GM12892 (cell line): ENCODE measurements around the gene KIAA1755.

Source experiments
- DNase-seq: peaks from one replicate; pipeline ENCODE4 v3.0.0; 2011; ENCODE audit not compliant: insufficient read length
- FAIRE-seq: peaks from 2 replicates; lab custom pipeline; 2011; peaks lifted over from hg19 to GRCh38; lab: Jason Lieb, UNC
- POLR2A ChIP-seq: IDR thresholded peaks from 2 replicates; pipeline ENCODE4 v1.6.1; 2011; ENCODE audit warnings: low read depth, low read length, control low read depth
- POLR2AphosphoS5 ChIP-seq: IDR thresholded peaks from 2 replicates; pipeline ENCODE4 v1.6.1; 2011; ENCODE audit warnings: low read depth, low read length, control low read depth
- TAF1 ChIP-seq: IDR thresholded peaks from 2 replicates; pipeline ENCODE4 v1.6.1; 2011; ENCODE audit warnings: low read depth, mild to moderate bottlenecking, control low read depth, low read length, borderline replicate concordance

Gene KIAA1755

GRCh38 chr20:38229376-38230252, 30.9 kb downstream of the KIAA1755 start:
- DNase-seq: no peak
- no peak for FAIRE-seq
- TF ChIP-seq POLR2A (no peak), TAF1 (no peak), POLR2AphosphoS5 (no peak)

- TF ChIP-seq POLR2AphosphoS5 (no peak), POLR2A (no peak), TAF1 (no peak)
- no peak for DNase-seq
- FAIRE-seq: no peak
These were observed 32.1 kb downstream of the KIAA1755 start for GRCh38 chr20:38228436-38228835.

- TF ChIP-seq POLR2A (no peak), TAF1 (no peak), POLR2AphosphoS5 (no peak)
- no peak for FAIRE-seq
- DNase-seq: no peak
These were observed 32.8 kb downstream of the KIAA1755 start for GRCh38 chr20:38227420-38228360.

GRCh38 chr20:38226553-38226952, 34.0 kb downstream of the KIAA1755 start:
- FAIRE-seq: no peak
- TF ChIP-seq POLR2A: no peak
- no peak for TF ChIP-seq TAF1
- TF ChIP-seq POLR2AphosphoS5: no peak
- DNase-seq: no peak

- DNase-seq: no peak
- FAIRE-seq: no peak
- TF ChIP-seq TAF1 (no peak), POLR2AphosphoS5 (no peak), POLR2A (no peak)
These were observed 34.7 kb downstream of the KIAA1755 start for GRCh38 chr20:38225900-38226263.

- no peak for DNase-seq
- TF ChIP-seq POLR2AphosphoS5 (no peak), TAF1 (no peak), POLR2A (no peak)
- no peak for FAIRE-seq
These were observed 35.2 kb downstream of the KIAA1755 start for GRCh38 chr20:38225240-38225899.

GRCh38 chr20:38224531-38224930, 36.0 kb downstream of the KIAA1755 start:
- TF ChIP-seq TAF1 (no peak), POLR2AphosphoS5 (no peak), POLR2A (no peak)
- DNase-seq: no peak
- FAIRE-seq: no peak

- DNase-seq (no peak), FAIRE-seq (no peak)
- TF ChIP-seq POLR2AphosphoS5 (no peak), TAF1 (no peak), POLR2A (no peak)
These were observed 36.8 kb downstream of the KIAA1755 start for GRCh38 chr20:38223743-38224100.

- TF ChIP-seq TAF1: no peak
- no peak for TF ChIP-seq POLR2A
- no peak for TF ChIP-seq POLR2AphosphoS5
- FAIRE-seq (no peak), DNase-seq (no peak)
These were observed 37.4 kb downstream of the KIAA1755 start for GRCh38 chr20:38222923-38223742.

GRCh38 chr20:38222231-38222922, 38.2 kb downstream of the KIAA1755 start:
- no peak for TF ChIP-seq TAF1
- no peak for TF ChIP-seq POLR2A
- no peak for TF ChIP-seq POLR2AphosphoS5
- peak; percentile 61 for DNase-seq
- FAIRE-seq: peak; percentile 75
